ENCODE data around the gene CCDC88C.

CCDC88C gene

DNA sequence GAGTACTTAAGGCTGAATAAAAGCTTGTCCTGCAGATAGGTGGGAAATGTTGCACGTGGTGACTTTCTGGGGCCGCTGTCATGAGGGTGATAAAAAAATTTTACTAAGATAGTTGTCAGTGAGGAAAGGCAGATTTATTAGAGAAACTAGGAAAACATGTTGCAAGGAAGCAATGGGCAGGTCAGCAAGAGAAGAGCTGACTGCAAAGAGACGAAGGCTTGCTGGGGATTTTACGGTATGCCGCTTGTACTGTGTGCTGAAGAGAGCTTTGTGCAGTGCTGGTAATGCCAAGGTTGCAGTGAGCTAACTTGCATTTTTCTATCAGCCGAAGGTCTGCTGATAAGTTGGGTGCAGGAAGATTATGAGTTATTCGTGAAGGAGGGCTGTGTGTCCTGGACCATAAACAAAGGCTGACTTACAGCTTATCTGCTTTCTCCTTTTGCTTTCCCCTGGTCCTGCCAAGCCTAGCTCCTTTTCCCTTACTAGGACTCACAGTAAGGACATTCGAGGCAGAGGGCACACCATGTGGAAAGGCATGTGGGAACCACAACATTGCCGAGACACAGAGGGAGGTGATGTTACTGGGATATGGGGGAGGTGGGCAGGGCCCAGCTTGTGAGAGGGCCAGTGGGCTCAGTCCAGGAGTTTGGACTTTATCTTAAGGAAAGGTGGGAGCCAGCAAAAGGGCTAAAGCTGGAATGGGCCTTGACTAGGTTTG lies 7.4 kb upstream of the CCDC88C start:
- H3K9me3 ChIP-seq (ENCODE audit: insufficient read depth, low read length, severe bottlenecking): no peaks in the 10 kb centered on the region
- H3K4me3 ChIP-seq (ENCODE audit: low read depth in 1 of 2, low read length in 2 of 2): no peak overlapping the region
- no peak overlapping the region for H3K4me2 ChIP-seq (ENCODE audit: insufficient read depth, low read length)
- TF ChIP-seq, protein P1, sequence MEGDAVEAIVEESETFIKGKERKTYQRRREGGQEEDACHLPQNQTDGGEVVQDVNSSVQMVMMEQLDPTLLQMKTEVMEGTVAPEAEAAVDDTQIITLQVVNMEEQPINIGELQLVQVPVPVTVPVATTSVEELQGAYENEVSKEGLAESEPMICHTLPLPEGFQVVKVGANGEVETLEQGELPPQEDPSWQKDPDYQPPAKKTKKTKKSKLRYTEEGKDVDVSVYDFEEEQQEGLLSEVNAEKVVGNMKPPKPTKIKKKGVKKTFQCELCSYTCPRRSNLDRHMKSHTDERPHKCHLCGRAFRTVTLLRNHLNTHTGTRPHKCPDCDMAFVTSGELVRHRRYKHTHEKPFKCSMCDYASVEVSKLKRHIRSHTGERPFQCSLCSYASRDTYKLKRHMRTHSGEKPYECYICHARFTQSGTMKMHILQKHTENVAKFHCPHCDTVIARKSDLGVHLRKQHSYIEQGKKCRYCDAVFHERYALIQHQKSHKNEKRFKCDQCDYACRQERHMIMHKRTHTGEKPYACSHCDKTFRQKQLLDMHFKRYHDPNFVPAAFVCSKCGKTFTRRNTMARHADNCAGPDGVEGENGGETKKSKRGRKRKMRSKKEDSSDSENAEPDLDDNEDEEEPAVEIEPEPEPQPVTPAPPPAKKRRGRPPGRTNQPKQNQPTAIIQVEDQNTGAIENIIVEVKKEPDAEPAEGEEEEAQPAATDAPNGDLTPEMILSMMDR (IDR thresholded peaks at IDR 0.05; ENCODE audit: borderline replicate concordance, extremely low read depth, low read length, poor library complexity, severe bottlenecking): no peak
- TF ChIP-seq EZH2 (IDR thresholded peaks at IDR 0.05; ENCODE audit: borderline replicate concordance, low read depth, low read length, severe bottlenecking): no peak
- H3K27me3 ChIP-seq (ENCODE audit: insufficient read depth, low read length, poor library complexity): no peaks in the 10 kb centered on the region
- no peaks in the 10 kb centered on the region for H3K36me3 ChIP-seq (ENCODE audit: insufficient read depth, low read length)
- H3K27ac ChIP-seq (ENCODE audit: low read length): no peak overlapping the region
- H3K79me2 ChIP-seq (ENCODE audit: insufficient read depth, low read length): no peaks in the 10 kb centered on the region
- H3K4me1 ChIP-seq (ENCODE audit: insufficient read depth, low read length): no peaks in the 10 kb centered on the region
- no peak overlapping the region for H3K9ac ChIP-seq (ENCODE audit: low read depth, low read length)
- H2AFZ ChIP-seq (ENCODE audit: low read depth, low read length): no peak overlapping the region
- H4K20me1 ChIP-seq (ENCODE audit: insufficient read depth, low read length): no peaks in the 10 kb centered on the region
- no peak for ATAC-seq (ENCODE audit: insufficient read depth, low read depth)
- no peak for DNase-seq

DNA sequence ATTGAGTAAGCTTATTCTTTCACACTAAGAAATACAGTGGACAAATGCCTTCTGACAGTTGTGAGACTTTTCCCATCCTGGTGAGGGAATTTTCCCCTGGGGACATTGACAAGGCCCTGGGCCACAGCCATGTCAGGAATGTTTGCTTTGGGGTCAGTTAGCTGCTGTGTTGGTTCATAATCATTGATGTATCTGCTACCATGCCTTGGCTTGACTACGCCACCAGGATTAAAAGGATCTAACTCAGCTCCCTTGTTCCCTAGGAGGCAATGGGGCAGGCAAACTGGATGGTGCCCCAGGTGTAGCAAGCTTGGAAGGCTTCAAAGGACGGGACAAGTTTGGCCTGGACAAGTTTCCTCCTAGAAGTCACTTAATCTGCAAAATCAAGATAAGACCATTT lies 3.1 kb upstream of the CCDC88C start:
- Histone ChIP-seq H4K20me1 (ENCODE audit: insufficient read depth, low read length) (peaks cover 2% of the 10 kb centered on the region; the same call in 1 of the 2 replicates), H3K79me2 (ENCODE audit: insufficient read depth, low read length) (peaks cover 14% of the 10 kb centered on the region), H2AFZ (ENCODE audit: low read depth, low read length) (no peak overlapping the region), H3K9me3 (ENCODE audit: insufficient read depth, low read length, severe bottlenecking) (no peaks in the 10 kb centered on the region), H3K4me2 (ENCODE audit: insufficient read depth, low read length) (no peak overlapping the region), H3K4me1 (ENCODE audit: insufficient read depth, low read length) (peaks cover 31% of the 10 kb centered on the region), H3K36me3 (ENCODE audit: insufficient read depth, low read length) (no peaks in the 10 kb centered on the region; the same call in 1 of the 2 replicates), H3K9ac (ENCODE audit: low read depth, low read length) (no peak overlapping the region), H3K4me3 (ENCODE audit: low read depth in 1 of 2, low read length in 2 of 2) (no peak overlapping the region), H3K27ac (ENCODE audit: low read length) (no peak overlapping the region), H3K27me3 (ENCODE audit: insufficient read depth, low read length, poor library complexity) (no peaks in the 10 kb centered on the region)
- ATAC-seq (ENCODE audit: insufficient read depth, low read depth): no peak
- DNase-seq: no peak
- no peak for TF ChIP-seq EZH2 (IDR thresholded peaks at IDR 0.05; ENCODE audit: borderline replicate concordance, low read depth, low read length, severe bottlenecking)
- TF ChIP-seq, protein P1 (IDR thresholded peaks at IDR 0.05; ENCODE audit: borderline replicate concordance, extremely low read depth, low read length, poor library complexity, severe bottlenecking): no peak

DNA sequence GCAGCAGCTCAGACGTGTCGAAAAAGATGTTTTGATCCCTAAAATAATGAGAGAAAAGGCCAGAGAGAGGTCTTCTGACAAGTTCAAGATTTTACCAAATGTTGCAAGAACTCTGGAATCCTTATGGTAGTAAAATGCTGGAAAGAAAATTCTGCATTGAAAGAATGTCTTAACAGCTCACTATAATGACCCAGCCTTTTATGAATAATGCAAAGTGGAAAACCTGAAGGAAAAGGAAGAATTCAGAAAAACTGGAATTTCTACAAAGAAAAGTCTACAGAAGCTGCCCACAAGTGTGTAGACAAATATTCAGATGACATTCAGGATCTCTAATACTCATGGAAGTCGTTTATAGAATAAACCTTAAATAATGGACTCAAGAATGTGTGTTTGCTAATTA lies 1.8 kb upstream of the CCDC88C start:
- Histone ChIP-seq H4K20me1 (ENCODE audit: insufficient read depth, low read length) (peaks cover 8% of the 10 kb centered on the region), H3K79me2 (ENCODE audit: insufficient read depth, low read length) (peaks cover 26% of the 10 kb centered on the region), H3K27ac (ENCODE audit: low read length) (no peak overlapping the region), H3K36me3 (ENCODE audit: insufficient read depth, low read length) (peaks cover 8% of the 10 kb centered on the region), H3K4me1 (ENCODE audit: insufficient read depth, low read length) (peaks cover 43% of the 10 kb centered on the region), H3K9me3 (ENCODE audit: insufficient read depth, low read length, severe bottlenecking) (no peaks in the 10 kb centered on the region), H2AFZ (ENCODE audit: low read depth, low read length) (peak overlapping the region; percentile 70; the same call in 1 of the 2 replicates), H3K27me3 (ENCODE audit: insufficient read depth, low read length, poor library complexity) (no peaks in the 10 kb centered on the region), H3K9ac (ENCODE audit: low read depth, low read length) (peak overlapping the region; percentile 94; the same call in 1 of the 2 replicates), H3K4me3 (ENCODE audit: low read depth in 1 of 2, low read length in 2 of 2) (peak overlapping the region in 1 of 2 experiments; percentile 95; a peak in 1 of 4 replicates), H3K4me2 (ENCODE audit: insufficient read depth, low read length) (peak overlapping the region; percentile 96)
- no peak for TF ChIP-seq EZH2 (IDR thresholded peaks at IDR 0.05; ENCODE audit: borderline replicate concordance, low read depth, low read length, severe bottlenecking)
- TF ChIP-seq, protein P1 (IDR thresholded peaks at IDR 0.05; ENCODE audit: borderline replicate concordance, extremely low read depth, low read length, poor library complexity, severe bottlenecking): no peak
- DNase-seq: no peak
- no peak for ATAC-seq (ENCODE audit: insufficient read depth, low read depth)

Measured in DND-41 (cell line).